GM19324 (cell line): ENCODE results near the gene ERBB4.

Experiments
- ATAC-seq: cut with Tn5 transposase; IDR thresholded peaks from one replicate; pipeline ENCODE4 v1.9.1; 2021; ENCODE audit warnings: mild to moderate bottlenecking, moderate library complexity; ENCODE audit not compliant: unreplicated experiment, low FRiP score

Gene ERBB4

DNA sequence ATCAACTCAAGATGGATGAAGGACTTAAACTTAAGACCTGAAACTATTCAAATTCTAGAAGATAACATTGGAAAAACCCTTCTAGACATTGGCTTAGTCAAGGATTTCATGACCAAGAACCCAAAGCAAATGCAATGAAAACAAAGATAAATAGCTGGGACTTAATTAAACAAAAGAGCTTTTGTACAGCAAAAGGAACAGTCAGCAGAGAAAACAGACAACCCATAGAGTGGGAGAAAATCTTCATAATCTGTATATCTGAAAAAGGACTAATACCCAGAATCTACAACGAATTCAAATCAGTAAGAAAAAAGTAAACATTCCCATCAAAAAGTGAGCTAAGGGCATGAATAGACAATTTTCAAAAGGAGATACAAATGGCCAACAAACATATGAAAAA lies 171.2 kb downstream of the ERBB4 start:
- no peak for ATAC-seq

DNA sequence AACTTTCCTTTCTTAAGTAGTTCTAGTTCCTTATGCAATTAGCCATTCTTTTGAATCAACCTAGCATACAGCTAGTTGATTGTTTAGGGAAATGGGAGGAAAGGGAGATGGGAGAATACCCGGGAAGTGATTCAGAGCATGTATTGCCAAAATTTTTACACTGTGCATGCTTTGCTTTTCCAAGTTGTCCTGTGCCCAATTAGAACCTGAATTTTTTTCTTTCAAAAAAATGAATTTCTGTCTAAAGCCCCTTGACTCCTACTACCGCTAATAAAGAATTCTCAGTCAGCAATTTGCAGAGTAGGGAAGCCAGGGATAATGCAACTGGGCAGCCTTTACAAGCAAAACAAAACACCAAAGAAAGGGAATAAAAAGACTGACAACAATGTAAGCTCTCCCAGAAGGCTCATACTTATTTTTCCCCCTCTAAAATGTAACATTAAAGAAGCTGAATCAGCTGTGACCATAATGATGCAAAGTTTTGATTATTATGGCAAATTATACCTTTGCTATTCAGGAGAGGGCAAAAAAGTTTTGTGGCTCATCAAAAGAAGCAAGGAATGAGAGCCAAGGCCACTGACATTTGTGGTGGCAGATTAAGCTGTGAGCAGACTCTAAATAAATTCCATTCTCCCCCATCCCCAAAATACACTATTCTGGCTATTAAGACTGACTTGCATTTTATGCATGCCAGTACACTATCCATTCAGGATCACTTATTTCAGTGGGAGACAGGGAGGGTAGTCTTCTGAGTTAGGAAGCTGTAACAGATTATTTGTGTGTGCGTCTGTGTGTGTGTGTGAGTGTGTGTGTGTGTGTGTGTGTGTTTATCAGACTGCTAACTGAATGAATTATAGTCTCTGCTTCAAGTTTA lies 174.3 kb downstream of the ERBB4 start:
- ATAC-seq, result no peak

DNA sequence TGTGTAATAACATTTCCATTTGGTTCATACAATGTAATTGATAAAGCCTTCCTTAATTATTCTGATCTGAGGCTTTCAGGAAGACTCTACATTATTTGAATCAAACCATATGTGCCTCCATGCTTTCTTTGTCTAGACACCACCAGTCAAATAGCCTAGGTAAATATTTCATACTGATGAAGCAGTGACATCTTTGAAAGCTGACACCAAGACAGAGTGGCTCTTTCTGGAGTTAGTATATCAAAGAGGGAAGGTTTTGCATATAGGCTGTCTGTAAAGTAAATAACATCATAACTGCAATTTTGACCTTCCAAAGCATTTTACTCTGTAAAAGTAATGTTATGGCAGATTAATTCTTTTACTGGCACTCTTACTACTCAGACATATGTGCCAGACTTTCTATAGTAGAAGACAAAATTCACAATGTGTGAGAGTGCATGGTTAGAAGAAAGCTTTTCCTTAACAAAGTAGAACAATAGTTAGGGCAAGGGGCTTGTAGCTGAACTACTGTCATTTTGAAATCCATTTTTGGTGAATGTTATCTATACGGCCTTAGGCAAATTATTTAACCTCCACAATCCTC lies 177.3 kb downstream of the ERBB4 start:
- ATAC-seq, result no peak

DNA sequence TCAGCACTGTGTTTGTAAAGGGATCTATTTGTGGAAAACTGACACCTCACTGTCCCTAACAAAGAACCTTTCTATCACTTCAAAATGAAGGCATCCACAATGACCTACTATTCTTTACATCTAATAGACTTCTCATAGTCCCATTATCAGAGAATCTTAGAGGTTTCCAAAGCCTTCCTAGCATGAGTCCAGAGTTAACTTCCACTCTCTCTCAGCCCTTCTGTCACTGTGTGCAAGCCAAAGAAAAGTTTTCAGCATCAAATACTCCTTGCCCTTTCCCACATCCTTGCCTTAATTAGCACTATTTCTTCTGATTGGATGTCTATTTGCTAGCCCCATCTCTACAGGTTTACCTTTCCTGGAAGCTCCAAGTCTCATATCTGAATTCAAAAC lies 178.5 kb downstream of the ERBB4 start:
- no peak for ATAC-seq

DNA sequence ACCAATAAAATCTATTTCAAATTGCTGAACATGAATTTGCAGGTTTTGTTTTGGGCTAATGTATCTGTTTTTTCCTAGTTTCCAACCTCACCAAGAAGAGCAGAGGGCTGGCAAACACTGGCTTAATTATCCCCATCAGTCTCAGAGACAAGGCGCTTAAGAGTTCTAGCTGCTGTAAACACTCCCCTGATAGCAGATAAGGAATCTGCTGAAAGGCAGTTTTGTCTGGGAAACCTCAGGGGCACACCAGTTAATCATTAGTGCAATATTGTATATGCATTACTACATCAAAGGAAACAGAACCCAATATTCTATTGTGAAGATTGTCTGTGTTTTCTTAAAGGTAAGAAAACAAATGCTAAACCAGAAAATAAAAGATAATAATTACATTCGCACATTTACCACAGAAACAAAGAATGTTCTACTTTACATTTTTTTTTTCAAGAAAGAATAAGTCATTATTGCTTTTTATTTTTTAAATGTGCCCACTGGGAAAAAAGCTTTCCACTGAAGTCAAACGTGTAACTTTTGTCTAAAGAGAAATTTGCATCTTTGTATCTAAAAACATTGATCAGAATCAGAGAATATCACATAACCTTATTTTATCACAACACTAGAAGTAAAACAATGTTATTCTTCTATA lies 179.1 kb downstream of the ERBB4 start:
- ATAC-seq, result no peak

DNA sequence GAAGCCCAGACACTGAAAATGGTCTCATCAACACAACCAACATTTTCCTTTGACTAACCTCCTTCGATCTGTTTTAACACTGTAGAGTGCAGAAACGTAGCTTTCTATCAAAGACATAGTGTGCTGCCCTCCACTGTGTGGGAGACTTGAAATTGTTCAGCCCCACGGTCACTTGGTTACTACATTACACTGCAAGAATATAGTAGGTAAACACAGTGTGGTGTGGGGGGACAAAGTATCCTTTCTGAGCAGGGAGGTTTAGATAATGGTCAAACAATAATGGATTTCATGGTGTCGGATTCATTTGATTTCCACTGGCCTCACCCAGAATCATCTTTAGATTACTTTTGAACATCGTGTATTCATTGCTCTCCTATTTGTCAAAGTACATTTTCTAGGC lies 181.0 kb downstream of the ERBB4 start:
- ATAC-seq, result no peak

DNA sequence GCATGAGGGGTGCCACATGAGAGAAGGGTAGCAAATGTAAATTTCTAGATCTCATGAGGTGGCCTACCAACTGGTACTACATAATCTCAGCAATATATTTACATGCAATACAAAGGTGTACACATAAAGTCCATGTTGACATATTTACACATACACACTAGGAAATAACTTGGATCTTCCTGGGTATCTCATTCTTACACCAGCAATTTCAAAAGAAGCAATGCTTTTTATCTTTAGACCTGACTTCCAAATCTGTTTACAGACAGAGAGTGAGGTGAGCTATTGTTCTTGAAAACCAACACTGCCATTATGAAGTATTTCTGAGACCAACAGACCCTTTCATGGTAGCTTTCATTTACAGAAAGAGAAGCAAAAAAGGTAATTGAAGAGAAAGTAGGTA lies 184.2 kb downstream of the ERBB4 start:
- ATAC-seq, result no peak

DNA sequence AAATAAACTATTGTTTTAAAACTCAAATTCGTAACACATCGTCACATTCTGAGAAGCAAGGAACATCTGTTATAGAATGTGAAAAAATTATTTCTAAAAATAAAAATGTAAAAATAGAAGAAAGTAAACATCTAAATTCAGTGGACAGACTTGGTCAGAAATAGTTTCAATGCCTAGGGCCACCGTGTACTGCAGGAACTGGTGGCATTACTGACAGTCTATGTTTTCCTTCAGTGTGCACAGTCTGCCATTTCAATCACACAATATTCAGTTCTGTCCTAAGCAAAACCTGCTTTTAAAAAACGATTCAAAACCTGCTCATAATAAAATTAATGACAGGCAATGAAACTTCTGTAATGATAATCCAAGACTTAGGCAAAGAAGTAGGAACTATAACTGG lies 190.1 kb downstream of the ERBB4 start:
- ATAC-seq, result no peak

DNA sequence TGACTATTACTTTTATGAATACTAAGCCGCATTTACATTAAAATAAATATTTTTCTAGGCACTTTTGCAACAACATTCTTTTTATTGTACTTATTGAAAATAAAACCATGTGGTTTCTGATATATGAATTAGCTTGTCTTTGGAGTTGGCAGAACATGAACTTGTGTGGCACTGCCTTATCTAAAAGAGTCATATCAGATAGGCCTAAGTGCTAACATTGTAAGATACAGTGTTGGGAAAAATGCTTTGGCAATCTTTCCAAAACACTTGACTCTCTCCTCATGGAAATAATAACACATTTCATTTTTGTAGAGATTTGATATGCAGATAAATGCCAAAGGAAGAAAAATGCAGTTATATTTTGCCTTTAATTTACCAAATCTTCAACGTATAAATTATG lies 191.7 kb downstream of the ERBB4 start:
- ATAC-seq, result no peak

DNA sequence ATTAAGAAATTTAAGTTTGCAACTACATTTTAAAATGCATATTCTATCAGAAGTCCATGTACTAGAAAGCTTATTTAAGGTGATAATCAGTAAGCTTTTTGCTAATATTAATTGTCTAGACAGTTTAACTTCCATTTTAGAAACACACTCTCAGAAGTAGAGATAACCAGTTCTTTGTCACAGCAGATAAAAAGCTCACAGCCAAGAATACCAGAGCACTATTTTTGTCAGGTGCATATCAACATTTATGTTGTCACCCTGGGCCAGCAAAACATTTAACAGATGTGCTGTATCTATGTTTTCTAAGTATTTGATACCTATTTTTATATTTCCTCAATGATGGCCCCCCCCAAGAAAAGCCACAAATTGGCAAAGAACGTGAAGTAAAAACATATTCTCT lies 192.6 kb downstream of the ERBB4 start:
- no peak for ATAC-seq

DNA sequence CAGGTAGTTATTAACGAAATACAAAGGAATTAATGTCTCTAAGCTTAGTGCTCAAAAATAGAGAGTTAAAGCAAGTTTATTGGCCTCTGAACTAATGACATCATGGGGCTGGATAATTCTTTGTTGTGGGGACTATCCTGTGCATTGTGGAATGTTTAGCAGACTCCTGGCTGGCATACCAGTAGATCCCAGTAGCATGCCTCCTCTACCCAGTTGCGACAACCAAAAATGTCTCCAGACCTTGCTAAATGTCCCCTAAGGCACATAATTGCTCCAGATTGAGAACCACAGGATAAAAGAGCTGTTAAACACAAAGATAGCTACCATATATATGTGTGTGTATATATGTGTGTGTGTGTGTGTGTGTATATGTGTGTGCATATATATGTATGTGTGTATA lies 194.5 kb downstream of the ERBB4 start:
- no peak for ATAC-seq

DNA sequence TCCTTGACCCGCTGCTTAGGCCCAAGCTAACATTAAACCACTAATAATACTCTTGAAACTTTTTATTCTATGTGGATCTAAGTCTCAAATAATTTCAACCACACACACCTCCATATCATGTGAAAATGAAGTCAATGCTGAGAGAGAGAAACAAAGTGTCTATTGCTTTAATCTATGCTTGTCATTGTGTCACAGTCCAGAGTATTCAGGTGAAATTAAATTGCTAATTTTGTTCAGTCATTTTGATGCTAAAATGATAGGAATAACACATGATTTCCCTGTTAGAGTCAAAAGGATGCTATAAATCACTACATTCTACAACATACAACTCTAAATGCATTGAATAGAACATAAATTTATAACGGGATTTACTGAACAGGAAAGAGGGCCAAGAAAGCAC lies 195.4 kb downstream of the ERBB4 start:
- ATAC-seq, result no peak

DNA sequence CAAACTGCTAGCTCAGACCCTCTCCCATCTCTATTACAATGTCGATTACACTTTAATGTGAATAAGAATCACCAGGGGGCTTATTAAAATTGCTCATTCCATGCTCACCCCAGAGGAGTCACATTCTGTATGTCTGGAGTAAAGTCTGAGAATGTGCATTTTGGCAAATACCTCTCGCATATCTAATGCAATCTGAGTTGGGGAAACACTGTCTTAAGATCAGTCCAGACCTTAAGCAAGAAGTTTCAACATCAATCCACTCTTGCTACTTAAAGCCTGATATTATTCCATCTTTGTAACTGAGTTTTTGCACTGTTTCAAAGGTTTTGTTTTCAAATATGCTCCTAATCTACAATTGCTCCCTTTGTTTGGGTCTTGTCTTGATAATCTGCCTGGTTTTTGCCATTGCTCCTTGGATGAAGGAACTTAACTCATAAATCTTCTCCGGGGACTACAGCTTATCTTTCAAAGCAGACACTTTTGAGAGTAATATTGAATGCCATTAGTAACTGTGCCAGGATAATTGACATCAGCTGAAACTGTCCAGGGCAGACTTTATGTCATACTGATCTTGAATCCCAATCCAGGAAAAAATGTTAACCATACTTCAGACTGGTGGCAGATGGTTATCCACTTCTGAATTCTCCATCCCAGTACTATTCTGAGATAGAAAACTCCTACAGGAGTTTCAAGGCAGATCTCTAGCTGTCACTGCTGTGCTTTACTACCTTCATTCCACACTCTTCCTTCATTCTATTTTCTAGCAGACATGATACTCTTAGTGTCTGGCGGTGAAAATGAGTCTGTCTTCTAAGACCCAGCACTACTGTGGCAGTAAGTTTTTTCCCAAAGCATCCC lies 200.9 kb downstream of the ERBB4 start:
- ATAC-seq, result no peak

DNA sequence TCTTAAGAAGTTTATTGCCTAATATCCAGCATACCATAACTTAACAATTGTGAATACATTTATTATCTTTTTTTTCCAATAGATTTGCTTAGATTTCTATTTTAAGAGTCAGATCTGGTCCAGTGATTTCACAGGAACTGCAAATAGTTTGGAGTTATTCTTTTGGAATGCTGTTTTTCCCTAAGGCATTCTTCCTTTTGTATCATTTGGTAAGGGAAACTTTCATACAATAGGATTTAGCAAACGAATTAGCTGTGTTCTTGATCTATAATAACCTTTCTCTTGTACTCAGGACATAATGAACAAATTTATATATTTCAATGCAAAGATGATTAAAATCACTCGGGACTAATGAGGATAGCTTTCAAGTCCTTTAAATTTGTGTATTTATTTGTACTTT lies 201.6 kb downstream of the ERBB4 start:
- ATAC-seq, result no peak

DNA sequence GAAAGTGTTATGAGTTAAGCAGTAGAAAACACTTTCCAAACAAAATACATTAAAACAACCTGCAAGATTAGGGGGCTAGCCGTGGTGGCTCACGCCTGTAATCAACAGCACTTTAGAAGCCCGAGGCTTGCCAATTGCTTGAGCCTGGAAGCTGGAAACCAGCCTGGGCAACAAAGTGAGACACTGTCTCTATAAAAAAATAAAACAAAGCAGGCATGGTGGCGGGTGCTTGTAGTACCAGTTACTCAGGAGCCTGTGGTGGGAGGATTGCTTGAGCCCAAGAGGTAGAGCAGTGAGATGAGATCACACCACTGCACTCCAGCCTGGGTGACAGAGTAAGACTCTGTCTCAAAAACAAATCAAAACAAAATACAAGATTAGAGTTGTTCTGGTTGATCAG lies 208.3 kb downstream of the ERBB4 start:
- ATAC-seq, result no peak

DNA sequence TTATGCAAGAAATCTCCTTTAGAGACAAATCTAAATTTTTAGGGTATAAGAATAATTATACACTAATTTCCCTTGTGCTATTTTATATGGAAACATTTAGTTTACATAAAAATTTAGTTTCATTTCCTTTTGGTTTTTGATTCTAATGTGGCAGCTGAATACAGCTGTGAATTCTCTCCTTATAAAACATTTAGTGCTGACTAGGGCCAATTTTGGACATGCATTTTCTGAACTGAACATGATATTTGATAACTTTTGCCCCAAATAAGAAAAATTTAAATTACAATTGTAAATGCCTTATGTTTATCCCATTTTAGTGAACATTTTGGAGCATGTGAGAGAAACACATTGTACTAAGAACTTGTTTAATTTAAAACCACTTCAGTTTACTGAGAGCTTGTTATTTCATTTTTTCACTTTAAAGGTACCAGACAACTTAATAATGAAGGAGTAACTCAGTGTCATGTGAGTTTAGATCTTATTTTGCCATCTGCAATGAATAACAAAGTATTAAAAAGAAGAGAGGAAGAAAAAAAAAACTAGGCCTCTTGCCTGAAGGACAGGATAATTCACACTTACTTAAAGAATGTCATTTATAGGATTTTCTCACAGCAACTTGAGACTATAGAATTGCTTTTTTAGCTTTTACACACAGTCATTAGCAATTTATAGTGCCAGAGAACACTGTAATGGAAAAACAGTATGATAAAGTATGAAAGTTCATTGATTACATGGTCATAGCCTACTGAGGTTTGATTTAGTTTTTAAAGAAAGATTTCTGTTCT lies 209.7 kb downstream of the ERBB4 start:
- no peak for ATAC-seq

DNA sequence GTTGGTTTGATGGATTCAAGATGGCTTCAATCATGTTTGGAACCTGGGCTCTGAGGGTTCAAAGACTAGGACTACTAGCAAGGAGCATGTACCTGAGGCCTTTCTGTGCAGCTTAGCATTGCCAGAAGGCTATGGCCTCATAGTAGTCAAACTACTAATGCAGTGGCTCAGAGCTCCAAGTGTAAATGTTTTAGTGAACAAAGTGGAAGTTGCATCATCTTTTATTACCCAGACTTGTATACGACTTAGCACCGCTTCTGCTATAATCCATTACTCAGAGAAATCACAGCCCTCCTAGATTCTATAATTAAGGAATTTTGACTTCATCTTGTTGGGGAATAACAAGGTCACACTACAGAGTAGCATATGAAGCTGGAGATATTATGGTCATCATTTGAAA lies 210.5 kb downstream of the ERBB4 start:
- ATAC-seq, result no peak

DNA sequence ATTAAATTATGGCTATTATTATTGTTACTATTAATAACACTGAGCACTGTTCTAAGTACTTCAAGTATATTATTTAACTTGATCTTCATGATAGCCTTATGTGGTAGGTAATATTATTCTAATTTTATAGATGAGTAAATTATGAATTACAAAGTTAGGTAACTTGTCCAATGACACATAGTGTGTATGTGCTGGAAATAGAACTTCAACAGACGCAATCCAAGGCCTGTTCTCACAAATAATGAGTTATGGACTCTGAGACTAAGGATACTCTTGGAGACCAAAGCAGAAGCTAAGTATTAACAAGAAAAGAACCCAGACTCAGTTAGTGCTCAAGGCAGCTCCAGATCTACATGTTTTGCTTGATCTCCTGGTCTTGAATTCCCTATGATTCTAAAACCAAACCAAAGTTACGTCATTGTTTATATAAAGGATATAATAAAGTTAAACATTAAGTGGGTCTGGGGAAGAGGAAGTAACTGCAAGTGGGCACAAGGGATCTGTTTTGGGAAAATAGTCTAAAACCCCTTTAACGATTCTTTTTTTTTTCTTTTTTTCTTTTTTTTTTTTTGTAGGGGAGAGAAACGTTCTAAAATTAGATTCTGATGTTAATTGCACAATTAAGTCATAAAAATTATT lies 211.3 kb downstream of the ERBB4 start:
- ATAC-seq, result no peak

DNA sequence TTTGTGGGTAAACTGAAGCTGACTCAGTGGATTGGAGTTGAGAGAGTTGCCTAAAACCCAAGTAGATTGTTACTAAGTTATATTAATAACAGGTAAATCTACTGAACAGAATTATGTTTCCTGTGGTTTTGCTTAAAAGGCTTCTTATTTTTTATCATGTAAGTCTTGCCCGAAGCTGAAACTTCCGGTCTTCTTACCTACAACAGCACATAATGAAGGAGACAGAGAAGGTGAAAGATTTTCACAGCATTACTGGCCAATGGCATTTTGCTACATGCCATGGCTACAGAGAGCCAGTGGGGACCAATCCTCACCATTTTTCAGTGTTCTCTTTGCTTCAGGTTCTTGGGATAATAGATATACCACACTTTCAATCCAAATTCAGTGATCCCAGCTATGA lies 220.0 kb downstream of the ERBB4 start:
- ATAC-seq, result no peak

DNA sequence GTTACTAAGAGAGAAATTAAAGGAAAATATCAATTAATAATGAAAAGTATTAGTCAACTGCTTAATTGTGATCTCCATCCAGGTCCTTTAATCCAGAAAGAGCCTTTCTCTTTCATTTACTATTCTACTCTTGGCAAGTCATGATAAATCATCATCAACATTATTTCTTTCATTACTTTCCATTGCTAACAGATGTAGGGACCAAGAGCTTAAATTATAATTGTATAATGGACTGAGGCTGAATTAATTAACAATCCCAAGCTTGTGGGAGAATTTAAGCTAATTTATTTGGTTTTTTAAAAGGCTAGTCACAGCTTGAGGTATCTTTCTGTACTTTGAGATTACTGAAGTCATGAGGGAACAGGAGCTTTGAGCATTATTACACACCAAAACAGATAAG lies 223.9 kb downstream of the ERBB4 start:
- ATAC-seq, result no peak
